DOHH2 (cell line): Measurements from ENCODE around the gene FGF16.
A peak's percentile ranks its signal among the peaks of the same experiment; 100 is the strongest.

Source experiments
- CTCF ChIP-seq: fragments of 200-600 bp; sonication (generic); IDR thresholded peaks from one replicate; pipeline ENCODE4 v1.5.1; 2014; ENCODE audit warnings: antibody characterized with exemption, mild to moderate bottlenecking, low read depth, low read length; ENCODE audit not compliant: poor library complexity, severe bottlenecking
- EZH2phosphoT487 ChIP-seq: fragments of 200-600 bp; sonication (generic); IDR thresholded peaks from 2 replicates; pipeline ENCODE4 v1.6.1; 2017; ENCODE audit warnings: borderline replicate concordance, mild to moderate bottlenecking, antibody characterized with exemption, low read length, moderate library complexity, mixed read lengths

- TF ChIP-seq CTCF, result peak; percentile 20
- no peak for TF ChIP-seq EZH2phosphoT487
Measured at GRCh38 chrX:77446029-77446585, 1.1 kb upstream of the FGF16 start.
